Fibroblast of lung (primary cell): ENCODE data around the gene DIP2A.

ENCODE experiments used
- CTCF ChIP-seq, 2 donors: IDR thresholded peaks in 1 of 2; conservative IDR thresholded peaks in 1 of 2; 1 replicate in 1 of 2; 2 replicates in 1 of 2; pipeline ENCODE4 v1.5.1; 2011 to 2012; ENCODE audit warnings: low read length in 2 of 2, control low read depth in 1 of 2, inconsistent platforms in 1 of 2, low read depth in 1 of 2, mild to moderate bottlenecking in 1 of 2
- EZH2 ChIP-seq: IDR thresholded peaks from 2 replicates; pipeline ENCODE4 v1.5.1; 2012; ENCODE audit warnings: low read length, control low read depth, mild to moderate bottlenecking; ENCODE audit errors: missing control alignments

GRCh38 chr21:46552274-46552673 is 93.6 kb downstream of the DIP2A start:
- TF ChIP-seq CTCF (conservative IDR thresholded peaks at IDR 0.05 in 1 of 2, IDR thresholded peaks at IDR 0.05 in 1 of 2; ENCODE audit: low read depth in 1 of 2, low read length in 2 of 2) (no peak), EZH2 (no peak)
